Measurements from ENCODE around the gene TRPC4. TPM values are rescaled to one million over a fixed set of nuclear protein-coding genes. Genes with fewer than 3 reads are reported as not detected.

The TRPC4 gene
- total RNA-seq, 2 experiments from 2014 or later = not detected

DNA sequence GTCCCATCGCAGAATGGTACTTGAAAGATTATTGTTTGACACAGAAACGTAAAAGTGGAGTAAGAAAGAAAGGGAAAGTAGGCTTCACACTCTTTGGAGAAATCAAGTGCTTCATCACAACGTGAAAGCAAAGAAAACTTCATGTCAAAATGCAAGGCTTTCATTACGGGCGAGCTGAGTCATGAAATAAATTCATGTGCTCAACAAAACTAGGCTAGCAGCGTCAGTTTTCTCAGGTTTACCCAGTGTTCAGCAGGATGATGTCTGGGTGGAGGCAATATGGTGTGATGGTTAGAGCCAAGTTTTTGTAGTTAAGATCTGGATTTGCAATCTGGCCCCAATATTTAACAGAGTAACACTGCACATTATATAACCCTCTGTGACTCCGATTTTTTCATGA is 128.0 kb downstream of the TRPC4 start:
- Mint-ChIP-seq H3K4me1 (no peaks in the 10 kb centered on the region), H3K9me3 (no peaks in the 10 kb centered on the region), H3K27ac (no peak overlapping the region), H3K36me3 (ENCODE audit: low read depth) (no peaks in the 10 kb centered on the region), H3K27me3 (no peaks in the 10 kb centered on the region), H3K4me3 (no peak overlapping the region)
- DNase-seq = no peak
- ChIA-PET POLR2A (no interaction called here), CTCF (interaction anchor here (0.7 kb wide), 1 partner anchor 14 kb away, joined by 3 read pairs; no protein-coding TSS in a partner anchor)

DNA sequence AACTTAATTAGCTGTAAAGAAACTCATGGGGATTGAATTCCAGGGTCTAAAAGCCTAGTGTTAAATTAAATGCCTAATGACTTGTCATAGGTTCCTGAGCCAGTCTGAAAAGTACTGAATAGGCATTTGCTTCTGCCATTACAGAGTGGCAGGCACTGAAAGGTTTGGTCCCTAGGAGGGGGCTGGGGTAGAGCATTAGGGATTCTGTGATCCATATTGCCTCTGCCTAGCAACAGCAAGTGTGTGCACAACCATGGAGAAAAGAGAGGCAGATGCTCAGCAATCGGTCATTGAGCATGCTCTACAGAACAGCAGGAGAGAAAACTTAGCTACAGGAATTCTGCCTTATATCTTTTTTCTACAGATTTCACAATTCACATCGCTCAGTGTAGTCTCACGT is 133.5 kb downstream of the TRPC4 start:
- Mint-ChIP-seq H3K4me3 (no peak overlapping the region), H3K9me3 (no peaks in the 10 kb centered on the region), H3K36me3 (ENCODE audit: low read depth) (no peaks in the 10 kb centered on the region), H3K27me3 (no peaks in the 10 kb centered on the region), H3K27ac (no peak overlapping the region), H3K4me1 (no peaks in the 10 kb centered on the region)
- ChIA-PET CTCF (no interaction called here), POLR2A (no interaction called here)
- no peak for DNase-seq

DNA sequence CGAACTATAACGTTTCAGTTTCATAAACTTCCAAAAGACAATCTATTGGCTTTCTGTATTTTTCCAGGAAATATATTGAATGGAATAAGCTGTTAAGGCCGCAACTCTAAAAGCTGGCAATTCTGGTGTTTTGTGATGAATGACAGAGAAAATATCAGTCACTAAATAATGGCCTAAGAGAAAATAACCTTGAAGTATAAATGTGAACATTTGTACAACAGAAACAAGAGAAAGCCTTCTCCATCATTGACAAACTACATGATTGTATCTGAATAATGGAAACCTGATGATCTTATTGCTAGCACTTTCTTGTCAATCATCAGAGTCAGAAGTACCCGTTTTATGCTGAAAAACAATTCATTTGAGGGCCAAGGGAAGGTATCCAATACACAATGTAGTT is 134.3 kb downstream of the TRPC4 start:
- ChIA-PET POLR2A (no interaction called here), CTCF (no interaction called here)
- no peaks in the 10 kb centered on the region for H3K9me3 Mint-ChIP-seq
- H3K27me3 Mint-ChIP-seq = no peaks in the 10 kb centered on the region
- H3K27ac Mint-ChIP-seq = no peak overlapping the region
- no peaks in the 10 kb centered on the region for H3K36me3 Mint-ChIP-seq (ENCODE audit: low read depth)
- H3K4me3 Mint-ChIP-seq = no peak overlapping the region
- H3K4me1 Mint-ChIP-seq = no peaks in the 10 kb centered on the region
- no peak for DNase-seq

DNA sequence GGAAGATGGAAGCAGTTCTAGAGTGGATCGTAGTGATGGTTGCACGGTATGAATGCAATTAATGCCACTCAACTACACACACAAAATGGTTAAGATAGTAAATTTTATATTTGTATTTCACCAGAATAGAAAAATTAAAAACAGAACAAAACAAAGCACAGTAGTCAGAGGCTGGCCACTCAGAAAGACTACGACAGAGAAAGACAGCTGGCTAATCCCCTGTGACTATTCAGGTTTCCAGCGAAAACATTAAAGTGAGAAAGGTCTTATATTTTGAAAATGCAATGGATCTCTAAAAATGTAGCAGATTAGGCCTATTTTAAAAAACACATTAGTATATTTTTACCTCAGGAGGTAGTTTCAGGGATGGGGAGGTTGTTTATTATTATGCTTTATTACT is 139.7 kb downstream of the TRPC4 start:
- Mint-ChIP-seq H3K36me3 (ENCODE audit: low read depth) (no peaks in the 10 kb centered on the region), H3K4me3 (no peak overlapping the region), H3K27ac (no peak overlapping the region), H3K27me3 (no peaks in the 10 kb centered on the region), H3K9me3 (no peaks in the 10 kb centered on the region), H3K4me1 (no peaks in the 10 kb centered on the region)
- no peak for DNase-seq
- POLR2A ChIA-PET = no interaction called here
- CTCF ChIA-PET = no interaction called here

DNA sequence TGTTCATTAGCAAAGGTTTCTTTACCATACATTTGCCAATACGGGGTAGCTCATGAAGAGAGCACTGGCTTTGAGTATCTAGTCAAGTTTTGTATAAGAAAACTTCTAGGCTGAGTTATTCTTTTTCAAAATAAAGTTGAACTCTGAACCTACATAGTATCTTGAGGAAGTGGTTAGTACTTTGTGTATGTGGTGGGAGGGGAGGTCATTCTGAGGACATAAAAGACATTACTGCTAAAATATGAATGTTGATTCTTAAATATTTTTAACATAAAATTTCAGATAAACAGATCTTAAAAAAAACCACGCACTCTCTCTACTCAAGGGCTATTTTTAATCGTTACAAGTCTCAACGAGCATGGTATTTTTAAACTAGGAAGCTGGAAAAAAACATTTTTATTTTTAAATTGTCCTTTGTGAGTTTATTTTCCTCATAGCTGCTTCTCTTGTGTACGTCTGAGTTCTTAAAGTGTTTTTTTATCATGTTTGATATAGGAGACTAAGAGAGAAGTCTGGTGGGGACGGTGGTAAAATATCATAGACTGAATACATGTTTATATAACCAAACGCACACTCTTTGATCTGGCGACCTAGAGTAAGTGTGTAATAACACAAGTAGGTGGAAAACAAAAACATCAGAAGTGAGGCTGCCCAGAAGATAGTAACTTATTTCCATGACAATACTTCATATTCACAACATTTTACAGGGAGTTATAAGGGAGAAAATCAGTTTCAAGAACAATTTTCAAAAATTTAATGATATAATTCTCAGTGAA is 153.0 kb downstream of the TRPC4 start:
- no peak for DNase-seq
- ChIA-PET POLR2A (no interaction called here), CTCF (no interaction called here)
- Mint-ChIP-seq H3K27me3 (no peaks in the 10 kb centered on the region), H3K4me3 (no peak overlapping the region), H3K36me3 (ENCODE audit: low read depth) (no peaks in the 10 kb centered on the region), H3K27ac (no peak overlapping the region), H3K4me1 (no peaks in the 10 kb centered on the region), H3K9me3 (no peaks in the 10 kb centered on the region)

DNA sequence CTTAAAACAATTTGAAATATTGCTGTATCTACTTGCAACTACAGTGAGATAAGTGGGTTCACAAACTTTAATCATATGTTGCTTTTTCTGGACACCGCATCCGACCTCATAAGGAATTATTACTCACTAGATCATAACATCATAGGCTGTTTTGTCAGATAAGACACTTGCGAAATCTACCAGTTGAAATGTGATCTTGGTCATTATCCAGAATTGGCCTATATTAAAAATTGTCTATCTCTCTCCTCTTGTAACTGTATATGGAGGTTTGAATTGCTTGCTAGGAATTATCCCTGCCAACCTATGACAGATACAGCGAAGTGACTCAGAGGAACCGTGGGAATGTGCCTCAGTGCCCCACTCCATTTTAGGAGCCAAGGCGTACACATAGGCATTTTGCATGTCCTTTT is 154.0 kb downstream of the TRPC4 start:
- Mint-ChIP-seq H3K27ac (no peak overlapping the region), H3K4me1 (no peaks in the 10 kb centered on the region), H3K36me3 (ENCODE audit: low read depth) (no peaks in the 10 kb centered on the region), H3K27me3 (no peaks in the 10 kb centered on the region), H3K4me3 (no peak overlapping the region), H3K9me3 (no peaks in the 10 kb centered on the region)
- no peak for DNase-seq
- POLR2A ChIA-PET = no interaction called here
- CTCF ChIA-PET = no interaction called here

DNA sequence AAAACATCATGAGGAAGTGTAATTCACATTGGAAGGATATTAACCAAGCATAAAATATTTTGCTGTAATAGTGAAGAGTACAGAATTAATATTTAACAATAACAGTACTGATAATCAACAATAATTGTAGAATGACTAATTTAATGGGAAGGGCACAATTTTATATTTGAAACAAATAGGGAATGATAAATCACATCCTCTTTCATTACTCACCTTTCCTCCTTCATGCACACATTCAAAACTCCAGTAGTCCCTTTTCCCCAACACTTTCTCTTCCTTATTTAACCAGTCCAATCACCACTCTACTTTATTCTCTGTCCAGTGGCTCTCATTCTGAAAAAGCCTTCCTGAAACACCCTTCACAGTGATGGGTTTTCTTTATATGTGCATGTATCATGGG is 160.3 kb downstream of the TRPC4 start:
- no peak overlapping the region for H3K4me3 Mint-ChIP-seq
- CTCF ChIA-PET = no interaction called here
- DNase-seq = no peak

DNA sequence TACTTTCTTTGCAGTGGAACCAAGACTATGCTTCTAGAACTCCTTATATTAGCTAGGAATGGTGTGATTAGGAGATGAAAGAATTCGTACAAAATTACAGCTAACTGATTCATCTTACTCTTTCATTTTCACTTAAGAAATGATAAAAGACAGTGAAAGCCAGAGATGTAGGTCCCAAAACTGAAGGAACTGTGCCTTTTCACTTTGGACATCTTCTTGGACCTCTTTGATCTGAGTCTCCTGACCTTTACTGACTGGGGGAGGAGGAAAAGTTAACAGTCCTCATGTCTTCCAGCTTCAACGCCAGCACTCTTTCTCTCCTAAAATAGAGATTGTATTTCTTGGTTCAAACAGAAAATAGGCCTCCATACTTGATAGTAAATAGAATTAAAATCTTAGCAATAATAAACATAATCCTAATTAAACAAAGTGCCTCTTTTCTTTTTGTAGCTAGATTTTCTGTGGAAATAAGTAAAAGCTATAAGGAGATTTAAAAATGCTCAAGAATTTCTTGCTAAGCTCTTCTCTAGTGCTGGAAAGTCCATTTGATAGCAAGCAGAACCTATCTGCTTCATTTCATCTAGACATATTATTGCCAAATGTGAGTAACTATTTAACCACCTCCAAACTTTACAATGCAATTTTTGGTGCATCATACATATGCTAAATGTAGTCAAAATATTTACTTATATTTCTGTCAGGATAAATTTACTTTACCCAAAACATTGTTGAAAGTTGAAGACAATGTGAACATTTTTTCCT is 161.7 kb downstream of the TRPC4 start:
- H3K36me3 Mint-ChIP-seq (ENCODE audit: low read depth) = no peaks in the 10 kb centered on the region
- CTCF ChIA-PET = no interaction called here
- no peak overlapping the region for H3K4me3 Mint-ChIP-seq
- H3K27me3 Mint-ChIP-seq = no peaks in the 10 kb centered on the region
- H3K27ac Mint-ChIP-seq = no peak overlapping the region
- DNase-seq = no peak
- no peaks in the 10 kb centered on the region for H3K9me3 Mint-ChIP-seq
- POLR2A ChIA-PET = no interaction called here
- no peaks in the 10 kb centered on the region for H3K4me1 Mint-ChIP-seq

More for the DNA sequence above, 160.3 kb downstream of the TRPC4 start:
- Mint-ChIP-seq H3K36me3 (ENCODE audit: low read depth) (no peaks in the 10 kb centered on the region), H3K9me3 (no peaks in the 10 kb centered on the region), H3K4me1 (no peaks in the 10 kb centered on the region), H3K27ac (no peak overlapping the region), H3K27me3 (no peaks in the 10 kb centered on the region)
- POLR2A ChIA-PET = no interaction called here

DNA sequence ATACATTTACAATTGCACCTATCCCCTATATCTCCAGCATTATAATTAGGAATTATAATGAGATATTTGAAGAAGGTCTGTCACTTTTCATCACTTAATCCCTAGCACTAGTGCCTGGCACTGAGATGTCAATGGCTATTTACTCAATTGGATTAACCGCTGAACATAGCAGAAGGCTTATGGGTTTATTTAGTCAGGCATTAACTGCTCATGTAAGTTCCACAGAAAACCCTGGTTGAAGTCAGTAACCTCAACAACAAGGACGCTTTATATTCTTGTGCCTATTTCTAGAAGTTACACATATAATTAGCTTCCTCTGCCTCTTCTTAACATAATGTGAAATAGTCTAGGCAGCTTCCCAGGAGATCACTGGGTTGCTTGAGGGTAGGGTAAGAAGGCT is 163.5 kb downstream of the TRPC4 start:
- ChIA-PET CTCF (no interaction called here), POLR2A (no interaction called here)
- Mint-ChIP-seq H3K36me3 (ENCODE audit: low read depth) (no peaks in the 10 kb centered on the region), H3K27me3 (no peaks in the 10 kb centered on the region), H3K9me3 (no peaks in the 10 kb centered on the region), H3K4me1 (no peaks in the 10 kb centered on the region), H3K27ac (no peak overlapping the region), H3K4me3 (no peak overlapping the region)
- no peak for DNase-seq

DNA sequence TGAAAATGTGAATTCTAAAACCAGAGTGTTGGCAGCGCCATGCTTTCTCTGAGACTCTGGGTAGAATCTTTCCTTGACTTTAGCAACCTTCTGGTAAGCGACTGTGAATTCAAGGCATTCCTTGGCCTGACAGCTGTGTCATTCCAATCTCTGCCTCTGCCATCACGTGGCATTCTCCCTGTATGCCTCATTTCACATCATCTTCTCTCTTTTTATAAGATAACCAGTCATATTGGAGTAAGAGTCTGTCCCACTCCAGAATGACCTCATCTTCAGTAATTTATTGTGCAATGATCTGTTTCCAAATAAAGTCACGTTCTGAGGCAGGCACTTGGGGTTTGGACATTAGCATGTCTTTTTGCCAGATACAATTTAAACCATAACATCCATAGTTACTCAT is 167.6 kb downstream of the TRPC4 start:
- CTCF ChIA-PET = no interaction called here
- Mint-ChIP-seq H3K27me3 (no peaks in the 10 kb centered on the region), H3K4me1 (no peaks in the 10 kb centered on the region), H3K4me3 (no peak overlapping the region), H3K36me3 (ENCODE audit: low read depth) (no peaks in the 10 kb centered on the region), H3K27ac (no peak overlapping the region), H3K9me3 (no peaks in the 10 kb centered on the region)
- no peak for DNase-seq
- POLR2A ChIA-PET = no interaction called here

DNA sequence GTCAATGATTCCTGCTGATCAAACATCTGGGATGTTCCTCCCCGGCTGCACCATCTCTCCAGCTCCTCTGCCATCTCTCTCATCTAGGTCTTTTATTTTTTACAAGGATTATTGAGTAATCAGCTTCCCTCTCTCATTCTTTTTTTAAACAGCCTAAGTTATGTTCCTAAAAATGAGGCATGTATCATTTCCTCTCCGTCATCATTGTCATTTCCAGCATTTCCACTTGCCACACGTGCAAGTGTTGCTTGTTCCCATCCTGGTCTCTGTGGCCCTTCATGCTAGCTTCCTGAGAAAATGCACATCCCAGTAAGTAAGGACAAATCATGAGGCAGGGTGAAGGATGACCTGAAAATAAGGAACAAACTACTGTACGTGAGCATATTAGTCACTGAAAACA is 168.3 kb downstream of the TRPC4 start:
- CTCF ChIA-PET = no interaction called here
- Mint-ChIP-seq H3K4me3 (no peak overlapping the region), H3K4me1 (no peaks in the 10 kb centered on the region), H3K27ac (no peak overlapping the region), H3K9me3 (no peaks in the 10 kb centered on the region), H3K27me3 (no peaks in the 10 kb centered on the region), H3K36me3 (ENCODE audit: low read depth) (no peaks in the 10 kb centered on the region)
- POLR2A ChIA-PET = no interaction called here
- no peak for DNase-seq

DNA sequence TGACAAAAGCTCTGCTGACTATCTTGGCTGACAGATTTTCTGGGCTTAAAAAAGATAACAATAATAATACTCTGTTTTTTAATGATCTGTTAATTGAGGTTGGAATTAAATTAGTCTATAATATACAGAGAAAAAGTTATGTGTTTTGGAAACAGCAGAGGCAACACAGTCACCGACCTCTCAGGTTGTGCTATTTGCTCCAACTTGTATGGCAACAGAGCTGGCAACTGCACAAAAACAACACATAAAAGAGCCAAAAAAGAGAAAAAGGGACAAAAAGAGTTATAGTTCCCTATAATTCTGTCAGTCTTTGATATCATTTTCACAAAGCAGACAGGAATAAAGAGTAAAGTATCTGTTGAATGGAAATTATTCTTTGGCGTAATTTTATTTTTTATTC is 168.7 kb downstream of the TRPC4 start:
- ChIA-PET CTCF (no interaction called here), POLR2A (no interaction called here)
- no peaks in the 10 kb centered on the region for H3K9me3 Mint-ChIP-seq
- no peaks in the 10 kb centered on the region for H3K4me1 Mint-ChIP-seq
- H3K27me3 Mint-ChIP-seq = no peaks in the 10 kb centered on the region
- DNase-seq = no peak
- no peaks in the 10 kb centered on the region for H3K36me3 Mint-ChIP-seq (ENCODE audit: low read depth)
- H3K27ac Mint-ChIP-seq = no peak overlapping the region
- no peak overlapping the region for H3K4me3 Mint-ChIP-seq

DNA sequence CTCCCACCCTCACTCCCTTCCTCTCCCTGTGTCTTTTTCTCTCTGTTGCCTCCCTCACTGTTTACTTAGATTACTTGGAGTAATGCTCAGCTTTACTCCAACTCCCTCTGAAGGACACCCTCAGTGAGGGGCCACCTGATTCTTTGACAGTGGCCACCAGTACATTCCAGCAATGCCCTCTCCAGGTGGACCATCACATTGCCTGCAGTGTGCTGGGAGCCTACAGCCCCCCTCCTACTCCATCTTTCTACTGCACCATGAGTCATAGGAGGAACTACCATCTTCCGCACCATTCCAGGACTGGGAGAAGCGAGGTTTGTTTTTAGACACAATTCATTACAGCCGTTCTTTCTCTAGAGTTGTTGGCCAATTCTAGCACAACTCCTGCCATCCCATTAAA is 174.4 kb downstream of the TRPC4 start:
- no peaks in the 10 kb centered on the region for H3K36me3 Mint-ChIP-seq (ENCODE audit: low read depth)
- H3K27me3 Mint-ChIP-seq = no peaks in the 10 kb centered on the region
- no peak for DNase-seq
- H3K4me1 Mint-ChIP-seq = no peaks in the 10 kb centered on the region
- no peak overlapping the region for H3K4me3 Mint-ChIP-seq
- POLR2A ChIA-PET = no interaction called here
- H3K9me3 Mint-ChIP-seq = no peaks in the 10 kb centered on the region
- no peak overlapping the region for H3K27ac Mint-ChIP-seq
- CTCF ChIA-PET = no interaction called here

DNA sequence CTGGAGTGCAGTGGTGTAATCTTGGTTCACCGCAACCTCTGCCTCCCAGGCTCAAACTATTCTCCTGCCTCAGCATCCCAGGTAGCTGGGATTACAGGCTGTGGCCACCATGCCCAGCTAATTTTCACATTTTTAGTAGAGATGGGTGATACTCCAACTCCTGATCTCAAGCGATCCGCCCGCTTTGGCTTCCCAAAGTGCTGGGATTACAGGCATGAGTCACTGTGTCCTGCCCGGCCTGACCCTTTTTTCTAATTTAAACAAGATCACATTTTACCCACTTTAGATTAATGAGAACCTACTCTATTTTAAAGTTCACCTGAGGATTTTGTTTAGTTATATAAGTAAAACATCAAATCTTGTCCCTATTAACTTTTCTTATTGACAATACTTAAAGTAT is 179.2 kb downstream of the TRPC4 start:
- no peaks in the 10 kb centered on the region for H3K4me1 Mint-ChIP-seq
- DNase-seq = no peak
- no peaks in the 10 kb centered on the region for H3K9me3 Mint-ChIP-seq
- ChIA-PET POLR2A (no interaction called here), CTCF (no interaction called here)
- no peak overlapping the region for H3K4me3 Mint-ChIP-seq
- no peak overlapping the region for H3K27ac Mint-ChIP-seq
- H3K36me3 Mint-ChIP-seq (ENCODE audit: low read depth) = no peaks in the 10 kb centered on the region
- no peaks in the 10 kb centered on the region for H3K27me3 Mint-ChIP-seq
